ENCODE data around the gene GABRB1. TPM values are rescaled to one million over a fixed set of nuclear protein-coding genes. Genes with fewer than 3 reads are reported as not detected.

GABRB1 gene
- total and polyA plus RNA-seq, 2 donors (not counting 1 experiment from before 2014, with no cell fraction given): 0.05 to 0.17 TPM

DNA sequence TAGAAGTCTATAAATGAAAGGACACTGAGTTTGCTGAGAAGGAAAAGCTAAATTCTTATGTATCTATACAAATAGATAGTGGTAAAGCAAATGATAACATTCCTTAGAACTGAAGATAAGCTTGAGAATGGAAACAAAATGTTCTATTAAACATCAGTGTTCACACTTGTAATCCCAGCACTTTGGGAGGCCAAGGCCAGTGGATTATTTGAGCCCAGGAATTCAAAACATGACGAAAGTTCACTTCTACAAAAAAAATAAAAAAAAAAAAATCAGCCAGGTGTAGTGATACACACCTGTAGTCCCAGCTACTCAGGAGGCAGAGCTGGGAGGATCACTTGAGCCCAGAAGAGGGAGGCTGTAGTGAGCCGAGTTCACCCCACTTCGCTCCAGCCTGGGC, 232.4 kb downstream of the GABRB1 start:
- Histone ChIP-seq H3K36me3 (ENCODE audit: control insufficient read depth, insufficient read depth, low read length) (no peaks in the 10 kb centered on the region), H3K27ac (ENCODE audit: insufficient read depth, low read length) (no peak overlapping the region), H3K9me3 (ENCODE audit: control insufficient read depth, insufficient read depth, low read depth, low read length) (no peaks in the 10 kb centered on the region), H3K9ac (ENCODE audit: insufficient read depth, low read length) (no peak overlapping the region), H4K20me1 (ENCODE audit: control insufficient read depth, extremely low read depth, insufficient read depth, low read length) (no peaks in the 10 kb centered on the region), H3K4me1 (ENCODE audit: control insufficient read depth, extremely low read depth, insufficient read depth, low read length) (no peaks in the 10 kb centered on the region), H3K79me2 (ENCODE audit: control insufficient read depth, insufficient read depth, low read length) (no peaks in the 10 kb centered on the region), H3K4me2 (ENCODE audit: extremely low read depth, insufficient read depth, low read length) (no peak overlapping the region), H3K27me3 (ENCODE audit: control insufficient read depth, insufficient read depth, low read length) (no peaks in the 10 kb centered on the region), H3K4me3 (replicated peaks in 1 of 4; ENCODE audit: control extremely low read depth in 1 of 4, insufficient read depth in 1 of 4, low read depth in 3 of 4, low read length in 4 of 4) (no peak overlapping the region), H2AFZ (ENCODE audit: low read length) (no peak overlapping the region)
- DNase-seq (ENCODE audit: low read depth in 2 of 2): no peak
- no peak for TF ChIP-seq CTCF (conservative IDR thresholded peaks at IDR 0.05 in 1 of 2, IDR thresholded peaks at IDR 0.05 in 1 of 2; ENCODE audit: low read depth in 1 of 2, low read length in 2 of 2)
- no peak for TF ChIP-seq EZH2 (IDR thresholded peaks at IDR 0.05; ENCODE audit: low read length, missing control alignments)

- TF ChIP-seq EZH2 (IDR thresholded peaks at IDR 0.05; ENCODE audit: low read length, missing control alignments): no peak
- no peak for TF ChIP-seq CTCF (conservative IDR thresholded peaks at IDR 0.05 in 1 of 2, IDR thresholded peaks at IDR 0.05 in 1 of 2; ENCODE audit: low read depth in 1 of 2, low read length in 2 of 2)
- H3K4me2 ChIP-seq (ENCODE audit: extremely low read depth, insufficient read depth, low read length): no peak overlapping the region
- H3K27me3 ChIP-seq (ENCODE audit: control insufficient read depth, insufficient read depth, low read length): no peaks in the 10 kb centered on the region
- no peak overlapping the region for H3K27ac ChIP-seq (ENCODE audit: insufficient read depth, low read length)
- no peaks in the 10 kb centered on the region for H3K4me1 ChIP-seq (ENCODE audit: control insufficient read depth, extremely low read depth, insufficient read depth, low read length)
- H2AFZ ChIP-seq (ENCODE audit: low read length): no peak overlapping the region
- no peak overlapping the region for H3K4me3 ChIP-seq (replicated peaks in 1 of 4; ENCODE audit: control extremely low read depth in 1 of 4, insufficient read depth in 1 of 4, low read depth in 3 of 4, low read length in 4 of 4)
- no peak for DNase-seq (ENCODE audit: low read depth in 2 of 2)
- no peaks in the 10 kb centered on the region for H3K9me3 ChIP-seq (ENCODE audit: control insufficient read depth, insufficient read depth, low read depth, low read length)
- no peaks in the 10 kb centered on the region for H3K79me2 ChIP-seq (ENCODE audit: control insufficient read depth, insufficient read depth, low read length)
- no peaks in the 10 kb centered on the region for H4K20me1 ChIP-seq (ENCODE audit: control insufficient read depth, extremely low read depth, insufficient read depth, low read length)
- H3K36me3 ChIP-seq (ENCODE audit: control insufficient read depth, insufficient read depth, low read length): no peaks in the 10 kb centered on the region
- H3K9ac ChIP-seq (ENCODE audit: insufficient read depth, low read length): no peak overlapping the region
Measured at GRCh38 chr4:47270201-47270888, 239.0 kb downstream of the GABRB1 start.

DNA sequence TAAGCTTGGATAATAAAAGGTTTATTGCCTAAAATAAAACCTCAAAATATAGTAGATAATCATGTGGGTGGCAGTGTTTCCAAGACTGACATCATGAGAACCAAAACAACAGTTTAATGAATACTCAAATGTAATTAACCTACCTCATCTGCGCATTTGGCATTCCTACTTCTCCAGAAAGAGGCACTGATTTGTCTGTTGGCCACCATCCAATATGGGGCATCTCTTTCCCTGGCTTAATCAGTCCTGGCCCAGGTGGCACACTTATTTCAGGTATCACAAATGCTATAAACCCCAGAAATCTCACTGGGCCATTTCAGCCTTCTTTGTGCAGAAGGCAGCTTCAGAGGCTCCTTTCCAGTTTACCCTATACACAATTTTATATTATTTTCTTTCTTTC, 239.9 kb downstream of the GABRB1 start:
- H3K4me1 ChIP-seq (ENCODE audit: control insufficient read depth, extremely low read depth, insufficient read depth, low read length): no peaks in the 10 kb centered on the region
- no peaks in the 10 kb centered on the region for H3K79me2 ChIP-seq (ENCODE audit: control insufficient read depth, insufficient read depth, low read length)
- H3K9ac ChIP-seq (ENCODE audit: insufficient read depth, low read length): no peak overlapping the region
- TF ChIP-seq CTCF (conservative IDR thresholded peaks at IDR 0.05 in 1 of 2, IDR thresholded peaks at IDR 0.05 in 1 of 2; ENCODE audit: low read depth in 1 of 2, low read length in 2 of 2): no peak
- TF ChIP-seq EZH2 (IDR thresholded peaks at IDR 0.05; ENCODE audit: low read length, missing control alignments): no peak
- no peak for DNase-seq (ENCODE audit: low read depth in 2 of 2)
- no peaks in the 10 kb centered on the region for H4K20me1 ChIP-seq (ENCODE audit: control insufficient read depth, extremely low read depth, insufficient read depth, low read length)
- no peak overlapping the region for H3K4me2 ChIP-seq (ENCODE audit: extremely low read depth, insufficient read depth, low read length)
- no peaks in the 10 kb centered on the region for H3K9me3 ChIP-seq (ENCODE audit: control insufficient read depth, insufficient read depth, low read depth, low read length)
- H3K36me3 ChIP-seq (ENCODE audit: control insufficient read depth, insufficient read depth, low read length): no peaks in the 10 kb centered on the region
- no peaks in the 10 kb centered on the region for H3K27me3 ChIP-seq (ENCODE audit: control insufficient read depth, insufficient read depth, low read length)
- no peak overlapping the region for H2AFZ ChIP-seq (ENCODE audit: low read length)
- H3K4me3 ChIP-seq (replicated peaks in 1 of 4; ENCODE audit: control extremely low read depth in 1 of 4, insufficient read depth in 1 of 4, low read depth in 3 of 4, low read length in 4 of 4): no peak overlapping the region
- H3K27ac ChIP-seq (ENCODE audit: insufficient read depth, low read length): no peak overlapping the region

Measured in fibroblast of lung (primary cell).